T1000 (cell line): ENCODE data around the gene VEGFC.

Experiments
- DNase-seq: peaks from one replicate; lab custom pipeline; 2025; ENCODE audit warnings: mixed read lengths; lab: John Stamatoyannopoulos, UW

The VEGFC gene

GRCh38 chr4:176680668-176681180 is 112.0 kb downstream of the VEGFC start:
- DNase-seq, result no peak

DNA sequence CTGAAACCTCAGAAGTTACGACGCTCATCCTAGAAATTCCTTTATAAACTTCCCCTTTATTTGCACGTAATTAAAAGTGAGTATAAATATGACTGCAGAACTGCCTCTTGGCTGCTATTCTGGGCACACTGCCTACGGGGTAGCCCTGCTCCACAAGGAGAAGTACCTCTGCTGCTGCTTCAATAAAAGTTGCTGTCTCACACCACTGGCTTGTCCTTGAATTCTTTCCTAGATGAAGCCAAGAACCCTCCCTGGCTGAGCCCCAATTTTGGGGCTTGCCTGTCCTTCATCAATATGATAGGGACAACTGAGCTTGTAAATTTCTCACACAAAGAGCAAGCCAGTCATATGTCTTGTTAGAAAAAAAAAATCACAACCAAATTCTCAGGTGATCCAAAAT is 115.8 kb downstream of the VEGFC start:
- no peak for DNase-seq

DNA sequence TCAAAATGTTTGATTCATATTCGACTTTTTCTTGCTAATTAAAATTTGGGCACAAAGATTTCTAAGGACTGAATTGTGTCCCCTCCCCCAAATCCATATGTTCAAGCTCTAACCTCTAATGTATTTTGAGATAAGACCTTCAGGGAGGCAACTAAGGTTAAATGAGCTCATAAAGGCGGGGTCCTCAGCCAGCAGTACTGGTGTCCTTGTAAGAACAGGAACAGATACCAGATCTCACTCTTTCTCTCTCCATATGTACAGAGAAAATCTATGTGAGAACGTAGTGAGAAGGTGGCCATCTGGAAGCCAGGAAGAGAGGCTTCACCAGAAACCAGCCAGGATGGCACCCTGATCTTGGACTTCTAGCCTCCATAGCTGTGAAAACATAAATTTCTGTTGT is 116.9 kb downstream of the VEGFC start:
- no peak for DNase-seq

GRCh38 chr4:176671532-176671931 is 121.2 kb downstream of the VEGFC start:
- no peak for DNase-seq

DNA sequence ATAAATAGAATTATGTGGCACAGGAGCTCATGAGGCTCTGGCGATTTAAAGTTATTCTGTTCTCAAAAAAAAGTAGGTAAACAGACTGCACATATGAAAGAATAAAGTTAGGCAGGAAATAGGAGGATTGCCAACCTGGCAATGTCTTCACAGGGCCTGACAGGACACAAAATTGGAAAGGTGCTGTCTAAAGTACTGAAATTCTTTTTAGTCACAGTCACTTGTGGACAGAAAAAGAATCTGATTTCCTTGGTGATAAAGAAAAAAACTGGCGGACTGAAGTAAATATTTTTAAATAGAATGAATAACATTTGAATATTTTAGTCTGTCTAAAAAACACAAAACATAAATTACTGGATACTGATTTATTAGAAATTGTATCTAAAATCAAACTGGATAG is 124.4 kb downstream of the VEGFC start:
- DNase-seq, result no peak

DNA sequence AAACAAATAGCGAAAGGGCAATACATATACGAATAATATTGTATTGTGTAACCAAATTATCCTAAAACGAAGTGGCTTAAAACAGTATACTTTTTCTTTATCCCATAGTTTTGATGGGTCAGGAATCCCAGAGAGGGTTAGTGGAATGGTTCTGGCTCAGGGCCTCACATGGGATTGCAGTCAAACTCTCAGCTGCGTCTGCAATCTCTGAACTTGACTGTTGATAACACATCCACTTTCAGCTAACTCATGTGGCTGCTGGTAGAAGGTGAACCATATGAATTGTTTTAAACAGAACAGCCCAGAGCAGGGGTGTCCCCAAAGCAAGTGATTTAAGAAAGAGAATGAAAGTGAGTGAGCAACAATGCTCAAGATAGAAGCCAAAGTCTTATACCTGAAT is 127.8 kb downstream of the VEGFC start:
- DNase-seq, result no peak

DNA sequence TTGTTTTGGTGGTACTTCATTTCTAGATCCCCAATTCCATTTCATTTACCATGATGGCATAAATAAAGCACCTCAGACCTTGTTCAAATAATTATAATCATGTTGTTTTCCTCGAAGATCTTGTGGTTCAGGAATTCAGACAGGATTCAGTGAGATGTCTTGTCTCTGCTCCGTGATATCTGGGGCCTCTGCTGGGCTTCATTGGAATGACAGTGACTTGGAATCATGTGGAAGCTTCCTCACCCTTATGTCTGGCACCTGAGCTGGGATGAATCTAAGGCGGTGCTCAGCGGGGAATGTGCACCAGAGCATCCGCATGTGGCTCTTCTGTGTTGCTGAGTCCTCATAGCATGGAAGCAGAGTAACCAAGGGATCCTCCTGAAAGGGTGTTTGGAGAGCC is 132.2 kb downstream of the VEGFC start:
- DNase-seq, result no peak

DNA sequence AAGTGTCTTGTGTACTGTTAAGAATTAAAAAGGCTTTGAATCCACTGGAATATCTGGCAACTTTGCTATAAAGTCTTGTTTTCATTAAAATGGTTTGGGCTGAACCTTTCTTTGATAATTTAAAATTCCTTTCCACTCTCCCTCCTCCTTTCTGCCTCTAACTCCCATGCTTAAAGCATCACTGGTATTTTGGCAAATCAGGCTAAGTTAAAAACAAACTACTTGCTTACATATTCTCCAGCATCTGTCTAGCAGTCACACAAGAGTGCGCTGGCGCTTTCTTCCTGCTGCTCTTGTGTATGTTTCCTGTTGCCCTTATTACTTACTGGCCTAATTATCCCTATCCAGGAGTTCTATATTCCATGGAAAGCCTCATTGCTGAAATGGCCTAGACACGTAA is 136.6 kb downstream of the VEGFC start:
- no peak for DNase-seq

GRCh38 chr4:176654565-176655216 is 138.0 kb downstream of the VEGFC start:
- DNase-seq, result no peak

DNA sequence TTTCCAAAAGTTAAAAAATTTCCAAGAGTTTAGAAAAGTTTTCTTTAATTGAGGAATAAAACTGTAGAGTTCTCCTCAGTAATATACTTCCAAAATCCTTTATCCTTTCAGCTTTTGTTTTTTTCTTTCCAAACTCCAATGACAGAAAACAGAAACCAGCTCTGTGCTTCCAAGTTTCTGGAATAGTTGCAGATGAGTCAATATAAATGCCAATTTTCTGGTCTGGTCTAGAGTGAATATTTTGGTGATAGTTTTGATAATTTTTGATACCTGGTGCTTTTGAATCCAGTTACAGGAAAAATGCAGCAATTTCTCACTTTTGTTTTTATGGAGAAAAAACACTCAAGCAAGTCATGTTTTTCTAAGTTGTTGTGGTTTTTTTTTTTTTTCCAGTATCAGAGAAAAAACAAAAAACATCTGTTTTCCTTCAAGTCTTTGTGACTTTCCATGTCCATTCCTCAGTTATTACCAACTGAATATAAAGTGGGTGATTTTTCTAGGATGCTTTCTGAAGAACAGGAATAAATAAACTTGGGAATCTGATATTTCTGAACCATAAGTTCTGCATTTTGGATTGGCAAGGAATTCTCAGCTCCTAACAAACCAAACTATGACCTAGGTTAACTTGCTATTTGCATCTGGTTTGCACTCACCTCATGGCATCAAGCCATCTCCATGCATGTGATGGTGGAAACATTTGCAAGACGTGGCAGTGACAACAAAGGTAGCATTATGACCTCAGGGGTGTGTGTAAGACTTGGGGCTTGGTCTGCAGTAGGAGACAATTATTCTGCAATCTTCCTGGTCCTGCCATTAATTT is 139.1 kb downstream of the VEGFC start:
- DNase-seq, result no peak

DNA sequence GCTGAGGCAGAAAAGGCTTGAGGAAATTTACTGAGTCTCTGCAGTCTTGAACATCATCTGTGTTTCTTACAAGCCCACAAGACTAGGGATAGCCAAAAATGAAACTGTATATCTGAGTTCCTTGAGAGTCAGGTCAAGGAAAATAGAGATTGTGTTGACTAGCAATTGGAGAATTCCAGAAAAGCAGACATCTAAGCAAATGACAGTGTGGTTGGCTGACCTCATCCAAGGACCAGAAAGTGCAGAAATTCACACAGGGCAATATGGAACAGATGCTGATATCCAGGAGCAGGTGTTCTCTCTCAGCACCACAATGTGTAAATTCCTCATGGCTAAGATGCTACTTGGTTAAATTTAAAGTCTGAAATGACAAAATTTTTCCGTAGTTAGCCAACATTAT is 146.4 kb downstream of the VEGFC start:
- no peak for DNase-seq

GRCh38 chr4:176645246-176645960 is 147.3 kb downstream of the VEGFC start:
- DNase-seq, result no peak

DNA sequence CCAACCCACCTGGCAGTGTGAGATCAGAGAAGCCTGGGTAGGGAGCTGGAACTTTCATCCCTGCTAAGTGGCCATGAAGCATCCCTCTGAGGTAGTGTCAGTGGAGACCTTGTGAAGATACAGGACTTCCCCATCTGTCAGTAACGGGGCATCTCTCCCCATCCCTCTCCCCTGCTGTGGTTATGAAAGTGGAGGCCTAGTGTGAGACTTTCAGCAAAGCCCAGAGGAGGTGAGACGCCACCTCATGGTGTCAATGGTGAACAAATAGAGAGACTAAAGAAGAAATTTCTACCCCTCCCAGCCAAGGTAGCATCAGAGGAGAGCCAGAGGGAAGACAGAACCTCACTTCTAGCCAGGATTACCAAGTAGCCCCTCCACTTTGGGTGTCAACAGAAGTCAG is 150.2 kb downstream of the VEGFC start:
- DNase-seq, result no peak

- DNase-seq, result no peak
Measured at GRCh38 chr4:176641237-176641636, 151.5 kb downstream of the VEGFC start.

- no peak for DNase-seq
Measured at GRCh38 chr4:176638992-176639391, 153.7 kb downstream of the VEGFC start.

GRCh38 chr4:176636292-176636691 is 156.4 kb downstream of the VEGFC start:
- no peak for DNase-seq

DNA sequence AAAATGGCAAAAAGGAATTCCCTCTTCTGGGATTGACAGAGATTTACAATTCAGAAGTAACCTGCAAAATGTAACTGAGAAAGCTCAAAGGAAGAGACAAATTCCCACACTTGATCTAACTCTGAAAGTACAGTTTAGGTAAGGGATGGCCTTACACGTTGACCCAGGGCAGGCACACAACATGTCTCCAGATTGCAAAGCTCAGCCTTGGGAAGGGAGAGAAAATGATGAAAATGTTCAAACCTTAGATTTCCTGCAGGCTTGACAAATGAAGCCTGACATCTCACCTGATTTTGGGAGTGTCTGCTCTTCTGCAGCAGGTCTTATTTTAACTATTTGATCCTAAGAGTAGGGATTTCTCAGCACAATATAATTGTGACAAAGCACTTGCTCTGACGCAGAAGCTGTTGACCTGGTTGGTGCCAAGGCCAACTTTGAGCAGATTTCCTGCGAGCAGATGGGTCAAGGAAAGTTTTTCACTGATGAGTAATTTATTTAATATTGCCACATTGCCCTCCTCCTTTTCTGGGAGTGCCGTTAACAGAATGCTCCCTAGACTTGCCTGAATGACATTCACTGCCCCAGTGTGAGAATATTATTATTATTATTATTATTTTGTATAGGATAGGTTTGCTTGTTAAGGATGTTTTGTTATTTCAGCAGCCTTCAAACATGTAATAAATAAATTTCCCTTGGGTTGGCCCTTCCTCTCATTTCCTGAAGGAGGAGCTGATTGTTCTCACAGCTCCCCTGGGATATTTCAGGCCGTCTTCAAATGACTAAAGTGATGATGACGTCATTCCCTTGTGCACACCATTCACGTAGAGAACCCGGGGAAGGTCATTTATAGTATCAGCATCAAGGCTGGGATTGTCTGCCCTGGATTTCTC is 157.1 kb downstream of the VEGFC start:
- DNase-seq, result peak; percentile 50
